ENCODE results near the gene ERBB4.

- TF ChIP-seq CTCF (IDR thresholded peaks at IDR 0.05) = no peak
- no peak for TF ChIP-seq POLR2A (IDR thresholded peaks at IDR 0.05)
These were observed 122.5 kb downstream of the ERBB4 start for GRCh38 chr2:212416086-212416485.

All from lower leg skin (tissue), 3 donors.